Right lobe of liver (tissue), 4 donors: ENCODE measurements around the gene COA1.

ENCODE experiments used
- POLR2A ChIP-seq: fragments of 450-650 bp; IDR thresholded peaks from one replicate; pipeline ENCODE4 v1.6.1; 2017; ENCODE audit warnings: antibody characterized with exemption, mild to moderate bottlenecking
- TF ChIP-seq, protein P1 (sequence below), 4 donors: fragments of 200-600 bp in 3 of 4; fragments of 450-650 bp in 1 of 4; IDR thresholded peaks; one replicate each; pipeline versions ENCODE4 v1.5.1 to v1.8.0; 2016 to 2022; ENCODE audit warnings: antibody characterized with exemption in 4 of 4, mild to moderate bottlenecking in 2 of 4
- donor health status: DM: no; HTN: no; CAD: no.
- donor health status: DM: no; HTN: no; CAD: no.
- donor health status: DM: no; HTN: yes; CAD: no.

DNA sequence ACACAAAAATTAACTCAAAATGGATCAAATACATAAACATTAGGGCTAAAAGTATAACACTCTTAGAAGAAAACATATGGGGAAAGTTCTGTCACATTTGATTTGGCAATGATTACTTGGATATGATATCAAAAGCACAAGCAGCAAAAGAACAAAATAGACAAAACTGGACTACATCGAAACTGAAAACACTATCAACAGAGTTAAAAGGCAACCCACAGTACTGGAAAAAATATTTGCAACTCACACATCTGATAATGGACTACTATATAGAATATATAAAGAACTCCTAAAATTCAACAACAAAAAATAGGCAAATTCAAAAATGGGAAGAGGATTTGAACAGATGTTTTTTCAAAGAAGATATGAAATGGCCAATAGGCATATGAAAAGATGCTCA lies 51.0 kb downstream of the COA1 start:
- TF ChIP-seq, protein P1, sequence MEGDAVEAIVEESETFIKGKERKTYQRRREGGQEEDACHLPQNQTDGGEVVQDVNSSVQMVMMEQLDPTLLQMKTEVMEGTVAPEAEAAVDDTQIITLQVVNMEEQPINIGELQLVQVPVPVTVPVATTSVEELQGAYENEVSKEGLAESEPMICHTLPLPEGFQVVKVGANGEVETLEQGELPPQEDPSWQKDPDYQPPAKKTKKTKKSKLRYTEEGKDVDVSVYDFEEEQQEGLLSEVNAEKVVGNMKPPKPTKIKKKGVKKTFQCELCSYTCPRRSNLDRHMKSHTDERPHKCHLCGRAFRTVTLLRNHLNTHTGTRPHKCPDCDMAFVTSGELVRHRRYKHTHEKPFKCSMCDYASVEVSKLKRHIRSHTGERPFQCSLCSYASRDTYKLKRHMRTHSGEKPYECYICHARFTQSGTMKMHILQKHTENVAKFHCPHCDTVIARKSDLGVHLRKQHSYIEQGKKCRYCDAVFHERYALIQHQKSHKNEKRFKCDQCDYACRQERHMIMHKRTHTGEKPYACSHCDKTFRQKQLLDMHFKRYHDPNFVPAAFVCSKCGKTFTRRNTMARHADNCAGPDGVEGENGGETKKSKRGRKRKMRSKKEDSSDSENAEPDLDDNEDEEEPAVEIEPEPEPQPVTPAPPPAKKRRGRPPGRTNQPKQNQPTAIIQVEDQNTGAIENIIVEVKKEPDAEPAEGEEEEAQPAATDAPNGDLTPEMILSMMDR (IDR thresholded peaks at IDR 0.05): no peak
- no peak for TF ChIP-seq POLR2A
